Smooth muscle cell (in vitro differentiated cells): Measurements from ENCODE around the gene TSHZ2. TPM values are rescaled to one million over a fixed set of nuclear protein-coding genes. Genes with fewer than 3 reads are reported as not detected.

ENCODE experiments used
- DNase-seq: peaks from one replicate; lab custom pipeline; 2025; ENCODE audit not compliant: unreplicated experiment; lab: John Stamatoyannopoulos, UW
- H2AFZ ChIP-seq: fragments of 200-600 bp; sonication (generic); 2 replicates; pipeline ENCODE4 v1.6.0; 2016; ENCODE audit warnings: antibody characterized with exemption, low read depth, mild to moderate bottlenecking
- H3F3A ChIP-seq: fragments of 200-600 bp; sonication (generic); 2 replicates; pipeline ENCODE4 v1.6.0; 2017; ENCODE audit warnings: antibody characterized with exemption, low read depth
- H3K27ac ChIP-seq: fragments of 200-600 bp; sonication (generic); 2 replicates; pipeline ENCODE4 v1.5.1; 2016; ENCODE audit warnings: low read depth, mild to moderate bottlenecking
- H3K27me3 ChIP-seq: fragments of 200-600 bp; sonication (generic); 2 replicates; pipeline ENCODE4 v1.6.1; 2016; ENCODE audit warnings: low read depth, mild to moderate bottlenecking
- H3K36me3 ChIP-seq: fragments of 200-600 bp; sonication (generic); 2 replicates; pipeline ENCODE4 v1.5.1; 2016; ENCODE audit warnings: low read depth
- H3K4me1 ChIP-seq: fragments of 200-600 bp; sonication (generic); 2 replicates; pipeline ENCODE4 v1.5.1; 2016; ENCODE audit warnings: low read depth
- H3K4me2 ChIP-seq: fragments of 200-600 bp; sonication (generic); 2 replicates; pipeline ENCODE4 v1.6.0; 2016; ENCODE audit warnings: mild to moderate bottlenecking
- H3K4me3 ChIP-seq: fragments of 200-600 bp; sonication (generic); 2 replicates; pipeline ENCODE4 v1.5.1; 2016; ENCODE audit warnings: mild to moderate bottlenecking
- H3K79me2 ChIP-seq: fragments of 200-600 bp; sonication (generic); 2 replicates; pipeline ENCODE4 v1.6.0; 2016; ENCODE audit warnings: low read depth, mild to moderate bottlenecking
- H3K9ac ChIP-seq: fragments of 200-600 bp; sonication (generic); 2 replicates; pipeline ENCODE4 v1.6.0; 2016; ENCODE audit warnings: low read depth
- H3K9me3 ChIP-seq: fragments of 200-600 bp; sonication (generic); replicated peaks from 2 replicates; pipeline ENCODE4 v1.5.1; 2016; ENCODE audit warnings: low read depth
- H4K20me1 ChIP-seq: fragments of 200-600 bp; sonication (generic); 2 replicates; pipeline ENCODE4 v1.6.0; 2016; ENCODE audit warnings: low read depth
- WGBS: methylation state at CpG from one replicate; pipeline ENCODE4 v1.1.7; 2016; ENCODE audit warnings: low lambda C conversion rate; 5-methylcytosine and 5-hydroxymethylcytosine counted together
- polyA plus RNA-seq: library from polyadenylated mRNA; unstranded; fragments of >200 nt; fragmentation: Nextera tagmentation; extraction: Ambion mirVana; gene quantifications from 2 replicates; pipeline ENCODE4 v1.2.1, GENCODE V29; 2016
- total RNA-seq: library from RNA; depleted of rRNA; stranded (reverse); fragments of >200 nt; gene quantifications from 2 replicates; pipeline ENCODE4 v1.2.3, GENCODE V29; 2014
- TF ChIP-seq, protein P1 (sequence below): fragments of 200-600 bp; sonication (generic); IDR thresholded peaks from 2 replicates; pipeline ENCODE4 v1.5.1; 2017; ENCODE audit warnings: borderline replicate concordance, mild to moderate bottlenecking, antibody characterized with exemption; ENCODE audit not compliant: insufficient read depth, poor library complexity, severe bottlenecking

TSHZ2 gene
- total and polyA plus RNA-seq, 2 experiments from 2014 or later: 4.8 to 6.6 TPM

DNA sequence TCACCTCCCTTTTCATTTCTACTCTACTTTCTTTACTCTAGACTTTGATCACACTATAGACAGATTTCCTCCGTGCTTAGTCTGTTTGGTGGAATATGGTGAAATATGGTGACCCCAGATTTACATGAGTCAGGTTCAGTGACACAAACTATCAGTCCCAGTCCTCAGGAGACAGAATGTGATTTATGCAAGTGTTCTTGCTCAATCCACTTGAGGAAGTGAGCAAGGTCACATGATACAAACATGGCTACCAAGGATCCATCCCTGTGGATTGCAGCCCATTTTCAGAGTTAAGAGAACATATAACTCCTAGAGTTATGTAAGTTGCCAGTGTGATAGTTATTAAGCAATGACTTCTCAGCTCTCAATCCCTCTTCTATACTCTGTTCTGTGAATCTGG, 23.7 kb upstream of the TSHZ2 start:
- no peaks in the 10 kb centered on the region for H3K9me3 ChIP-seq
- H4K20me1 ChIP-seq: no peaks in the 10 kb centered on the region
- no peaks in the 10 kb centered on the region for H3K36me3 ChIP-seq
- TF ChIP-seq, protein P1, sequence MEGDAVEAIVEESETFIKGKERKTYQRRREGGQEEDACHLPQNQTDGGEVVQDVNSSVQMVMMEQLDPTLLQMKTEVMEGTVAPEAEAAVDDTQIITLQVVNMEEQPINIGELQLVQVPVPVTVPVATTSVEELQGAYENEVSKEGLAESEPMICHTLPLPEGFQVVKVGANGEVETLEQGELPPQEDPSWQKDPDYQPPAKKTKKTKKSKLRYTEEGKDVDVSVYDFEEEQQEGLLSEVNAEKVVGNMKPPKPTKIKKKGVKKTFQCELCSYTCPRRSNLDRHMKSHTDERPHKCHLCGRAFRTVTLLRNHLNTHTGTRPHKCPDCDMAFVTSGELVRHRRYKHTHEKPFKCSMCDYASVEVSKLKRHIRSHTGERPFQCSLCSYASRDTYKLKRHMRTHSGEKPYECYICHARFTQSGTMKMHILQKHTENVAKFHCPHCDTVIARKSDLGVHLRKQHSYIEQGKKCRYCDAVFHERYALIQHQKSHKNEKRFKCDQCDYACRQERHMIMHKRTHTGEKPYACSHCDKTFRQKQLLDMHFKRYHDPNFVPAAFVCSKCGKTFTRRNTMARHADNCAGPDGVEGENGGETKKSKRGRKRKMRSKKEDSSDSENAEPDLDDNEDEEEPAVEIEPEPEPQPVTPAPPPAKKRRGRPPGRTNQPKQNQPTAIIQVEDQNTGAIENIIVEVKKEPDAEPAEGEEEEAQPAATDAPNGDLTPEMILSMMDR: no peak
- no peaks in the 10 kb centered on the region for H3K4me1 ChIP-seq
- no peak overlapping the region for H3K9ac ChIP-seq
- no peak overlapping the region for H3K27ac ChIP-seq
- no peaks in the 10 kb centered on the region for H3K79me2 ChIP-seq
- 91% methylated on average over 1 of the region's 1 CpG for WGBS
- no peaks in the 10 kb centered on the region for H3F3A ChIP-seq
- no peak overlapping the region for H3K4me3 ChIP-seq
- H3K27me3 ChIP-seq: no peaks in the 10 kb centered on the region
- H2AFZ ChIP-seq: no peak overlapping the region
- DNase-seq: no peak
- H3K4me2 ChIP-seq: no peak overlapping the region

DNA sequence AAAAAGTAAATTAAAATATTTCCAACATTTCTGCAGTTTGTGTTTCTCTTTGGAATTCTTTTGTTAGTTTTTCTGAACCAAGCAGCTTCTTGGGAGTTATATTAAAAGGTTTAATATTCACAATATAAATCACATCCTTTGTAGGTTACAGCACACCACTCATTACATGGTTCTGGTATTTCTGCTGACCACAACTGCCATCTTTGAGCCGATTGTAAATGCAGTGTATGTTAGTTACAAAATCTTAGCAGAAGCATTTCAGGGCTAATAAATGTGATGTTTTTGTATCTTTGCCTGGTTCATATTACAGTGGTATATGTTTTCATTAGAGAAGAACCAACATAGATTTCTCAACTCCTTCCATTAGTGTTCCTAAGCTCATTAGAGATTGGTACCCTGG, 19.1 kb upstream of the TSHZ2 start:
- Histone ChIP-seq H3F3A (no peaks in the 10 kb centered on the region), H3K4me1 (no peaks in the 10 kb centered on the region), H3K27ac (no peak overlapping the region), H3K9ac (no peak overlapping the region), H3K4me3 (no peak overlapping the region), H3K27me3 (no peaks in the 10 kb centered on the region), H2AFZ (no peak overlapping the region), H3K9me3 (no peaks in the 10 kb centered on the region), H3K79me2 (no peaks in the 10 kb centered on the region), H4K20me1 (no peaks in the 10 kb centered on the region), H3K4me2 (no peak overlapping the region), H3K36me3 (no peaks in the 10 kb centered on the region)
- DNase-seq: no peak
- 32% methylated on average over 1 of the region's 1 CpG for WGBS
- TF ChIP-seq, protein P1: no peak

DNA sequence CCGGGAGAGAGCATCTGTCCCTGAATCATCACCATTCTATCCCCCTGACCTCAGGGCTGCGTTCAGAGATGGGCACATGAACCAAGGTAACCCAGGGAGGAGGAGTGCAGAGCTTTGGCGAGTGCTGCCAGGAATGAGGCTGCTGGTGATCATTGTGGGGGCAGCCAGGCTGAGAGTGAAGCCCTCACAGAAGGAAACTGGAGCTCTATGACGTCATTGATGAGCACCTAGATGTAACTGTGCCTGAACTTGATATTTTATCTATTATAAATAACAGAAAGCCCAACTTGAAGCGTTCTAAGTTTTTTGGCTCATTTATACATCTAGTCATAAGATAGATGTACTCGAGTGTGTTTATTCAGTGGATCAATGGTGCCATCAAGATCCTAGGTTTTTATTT, 17.3 kb upstream of the TSHZ2 start:
- WGBS: 82% methylated on average over 6 of the region's 6 CpGs
- H3K4me3 ChIP-seq: no peak overlapping the region
- H3K27ac ChIP-seq: no peak overlapping the region

DNA sequence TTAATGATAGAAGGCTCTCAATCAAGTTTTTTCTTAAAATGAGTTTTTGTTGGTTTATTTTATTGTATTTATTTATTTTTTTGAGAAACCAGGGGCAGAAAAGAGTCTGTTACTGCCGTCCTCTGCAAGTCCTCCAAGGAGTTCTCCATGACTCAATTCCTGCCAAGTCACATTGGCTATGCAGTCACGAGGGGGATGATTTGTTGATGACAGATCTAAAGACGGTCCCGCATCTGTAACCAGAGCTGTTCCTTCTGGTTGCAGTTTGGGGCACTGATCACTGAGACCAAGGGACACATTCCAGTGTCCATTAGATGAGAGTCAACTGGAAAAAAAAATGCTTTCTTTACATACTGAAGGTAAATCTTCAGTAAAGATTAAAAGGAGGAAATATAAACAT, 13.9 kb upstream of the TSHZ2 start:
- no peaks in the 10 kb centered on the region for H3K36me3 ChIP-seq
- H2AFZ ChIP-seq: no peak overlapping the region
- TF ChIP-seq, protein P1: no peak
- H3K27me3 ChIP-seq: no peaks in the 10 kb centered on the region
- WGBS: 23% methylated on average over 4 of the region's 4 CpGs
- DNase-seq: no peak
- no peaks in the 10 kb centered on the region for H3K4me1 ChIP-seq
- H3K79me2 ChIP-seq: no peaks in the 10 kb centered on the region
- no peaks in the 10 kb centered on the region for H3F3A ChIP-seq
- no peak overlapping the region for H3K9ac ChIP-seq
- no peak overlapping the region for H3K27ac ChIP-seq
- H3K9me3 ChIP-seq: no peaks in the 10 kb centered on the region
- no peak overlapping the region for H3K4me2 ChIP-seq
- no peaks in the 10 kb centered on the region for H4K20me1 ChIP-seq
- no peak overlapping the region for H3K4me3 ChIP-seq

More for the DNA sequence above, 17.3 kb upstream of the TSHZ2 start:
- H3K9ac ChIP-seq: no peak overlapping the region
- no peaks in the 10 kb centered on the region for H3K27me3 ChIP-seq
- no peak overlapping the region for H3K4me2 ChIP-seq
- no peaks in the 10 kb centered on the region for H3K9me3 ChIP-seq
- no peaks in the 10 kb centered on the region for H3K4me1 ChIP-seq
- no peak for DNase-seq
- H4K20me1 ChIP-seq: no peaks in the 10 kb centered on the region
- H3F3A ChIP-seq: no peaks in the 10 kb centered on the region
- TF ChIP-seq, protein P1: no peak
- no peaks in the 10 kb centered on the region for H3K36me3 ChIP-seq
- no peak overlapping the region for H2AFZ ChIP-seq
- no peaks in the 10 kb centered on the region for H3K79me2 ChIP-seq
